Panc1 (cell line): ENCODE data around the gene STK17B.

Experiments used
- CTCF ChIP-seq: fragments of 450-650 bp; IDR thresholded peaks from 2 replicates; pipeline ENCODE4 v1.5.1; 2017; ENCODE audit warnings: mild to moderate bottlenecking
- POLR2AphosphoS5 ChIP-seq: IDR thresholded peaks from 2 replicates; pipeline ENCODE4 v1.6.1; 2012; ENCODE audit warnings: mild to moderate bottlenecking, low read depth, low read length, moderate library complexity
- REST ChIP-seq, 2 experiments: IDR thresholded peaks; 2 replicates each; pipeline ENCODE4 v1.6.1; 2011 to 2012; ENCODE audit warnings: low read depth in 2 of 2, control low read depth in 1 of 2, low read length in 1 of 2, mild to moderate bottlenecking in 1 of 2, moderate library complexity in 1 of 2; ENCODE audit not compliant: insufficient read depth in 1 of 2
- SIN3A ChIP-seq: IDR thresholded peaks from 2 replicates; pipeline ENCODE4 v1.6.1; 2012; ENCODE audit warnings: low read depth, mild to moderate bottlenecking, low read length, moderate library complexity, borderline replicate concordance; ENCODE audit not compliant: insufficient read depth
- TCF7L2 ChIP-seq: IDR thresholded peaks from 2 replicates; pipeline ENCODE4 v1.6.1; 2011; ENCODE audit warnings: mild to moderate bottlenecking, low read depth, low read length, inconsistent platforms

- TF ChIP-seq POLR2AphosphoS5 (no peak), SIN3A (no peak), CTCF (no peak), REST (IDR thresholded peaks at IDR 0.05; ENCODE audit: insufficient read depth in 1 of 2, low read depth in 2 of 2, low read length in 1 of 2) (no peak), TCF7L2 (no peak)
Observed at GRCh38 chr2:196205881-196206435, 34.6 kb upstream of the STK17B start.
